Prostate gland (tissue), 2 donors: ENCODE measurements around the gene CBR1. TPM values are rescaled to one million over a fixed set of nuclear protein-coding genes. Genes with fewer than 3 reads are reported as not detected.

ENCODE experiments used
- DNase-seq: peaks from one replicate; pipeline ENCODE4 v3.0.0-alpha.2; 2019; ENCODE audit warnings: low spot score
- H3K27ac ChIP-seq, 2 donors: fragments of 200-600 bp; sonication (generic); 2 replicates each; pipeline ENCODE4 v1.5.1; 2017 to 2019
- H3K27me3 ChIP-seq: fragments of 200-600 bp; sonication (generic); replicated peaks from 2 replicates; pipeline ENCODE4 v1.5.1; 2019; ENCODE audit not compliant: insufficient read depth
- H3K36me3 ChIP-seq, 2 donors: fragments of 200-600 bp; sonication (generic); 1 replicate in 1 of 2; 2 replicates in 1 of 2; pipeline versions ENCODE4 v1.5.1 to v1.8.1; 2017 to 2019
- H3K4me1 ChIP-seq: fragments of 200-600 bp; sonication (generic); replicated peaks from 2 replicates; pipeline ENCODE4 v1.5.1; 2019
- H3K4me3 ChIP-seq, 2 donors: fragments of 200-600 bp; sonication (generic); 2 replicates each; pipeline ENCODE4 v1.5.1; 2017 to 2019
- H3K9me3 ChIP-seq: fragments of 200-600 bp; sonication (generic); 2 replicates; pipeline ENCODE4 v1.5.1; 2017
- POLR2A ChIP-seq: fragments of 450-650 bp; IDR thresholded peaks from one replicate; pipeline ENCODE4 v1.6.1; 2016; ENCODE audit warnings: antibody characterized with exemption, mild to moderate bottlenecking
- POLR2AphosphoS5 ChIP-seq: sonication (generic); formaldehyde crosslinking; IDR thresholded peaks from one replicate; pipeline ENCODE4 v1.6.1; 2017; ENCODE audit warnings: antibody characterized with exemption
- WGBS: methylation state at CpG from one replicate; pipeline ENCODE4 v1.1.5; 2018; 5-methylcytosine and 5-hydroxymethylcytosine counted together
- intact Hi-C: fragments of 100-400 bp; cut with DNase I; formaldehyde crosslinking; loops from one replicate; pipeline ENCODE4 v1.14.2; 2022
- total RNA-seq, 2 donors: library from RNA; depleted of rRNA; stranded (reverse); fragments of >200 nt; gene quantifications; one replicate each; pipeline ENCODE4 v1.1.0, GENCODE V29; 2016
- TF ChIP-seq, protein P1 (sequence below), 4 experiments: fragments of 200-600 bp in 2 of 4; fragments of 450-650 bp in 2 of 4; sonication (generic) in 2 of 4; IDR thresholded peaks; 1 replicate in 3 of 4; 2 replicates in 1 of 4; pipeline ENCODE4 v1.5.1; 2016 to 2019; ENCODE audit warnings: antibody characterized with exemption in 4 of 4, mild to moderate bottlenecking in 2 of 4, moderate library complexity in 2 of 4

Gene CBR1
- total RNA-seq, 2 donors from 2014 or later, result 200 to 571 TPM

GRCh38 chr21:36045993-36046392, 23.8 kb upstream of the CBR1 start:
- DNase-seq, result no peak
- no peak for TF ChIP-seq POLR2A
- peak; percentile 20 for TF ChIP-seq POLR2AphosphoS5
- Histone ChIP-seq H3K27ac (peak overlapping the region in 1 of 2 donors; percentile 54), H3K4me1 (no peaks in the 10 kb centered on the region), H3K27me3 (no peaks in the 10 kb centered on the region), H3K9me3 (no peaks in the 10 kb centered on the region), H3K4me3 (no peak overlapping the region), H3K36me3 (peaks cover 5 to 14% of the 10 kb centered on the region in 2 donors)
- 64% methylated on average over 1 of the region's 1 CpG for WGBS
- intact Hi-C loops, result no loop called here

- Histone ChIP-seq H3K27me3 (no peaks in the 10 kb centered on the region), H3K4me1 (no peaks in the 10 kb centered on the region), H3K4me3 (no peak overlapping the region), H3K27ac (no peak overlapping the region), H3K36me3 (peaks cover 5 to 14% of the 10 kb centered on the region in 2 donors), H3K9me3 (no peaks in the 10 kb centered on the region)
- TF ChIP-seq POLR2AphosphoS5 (no peak), POLR2A (no peak)
- TF ChIP-seq, protein P1, sequence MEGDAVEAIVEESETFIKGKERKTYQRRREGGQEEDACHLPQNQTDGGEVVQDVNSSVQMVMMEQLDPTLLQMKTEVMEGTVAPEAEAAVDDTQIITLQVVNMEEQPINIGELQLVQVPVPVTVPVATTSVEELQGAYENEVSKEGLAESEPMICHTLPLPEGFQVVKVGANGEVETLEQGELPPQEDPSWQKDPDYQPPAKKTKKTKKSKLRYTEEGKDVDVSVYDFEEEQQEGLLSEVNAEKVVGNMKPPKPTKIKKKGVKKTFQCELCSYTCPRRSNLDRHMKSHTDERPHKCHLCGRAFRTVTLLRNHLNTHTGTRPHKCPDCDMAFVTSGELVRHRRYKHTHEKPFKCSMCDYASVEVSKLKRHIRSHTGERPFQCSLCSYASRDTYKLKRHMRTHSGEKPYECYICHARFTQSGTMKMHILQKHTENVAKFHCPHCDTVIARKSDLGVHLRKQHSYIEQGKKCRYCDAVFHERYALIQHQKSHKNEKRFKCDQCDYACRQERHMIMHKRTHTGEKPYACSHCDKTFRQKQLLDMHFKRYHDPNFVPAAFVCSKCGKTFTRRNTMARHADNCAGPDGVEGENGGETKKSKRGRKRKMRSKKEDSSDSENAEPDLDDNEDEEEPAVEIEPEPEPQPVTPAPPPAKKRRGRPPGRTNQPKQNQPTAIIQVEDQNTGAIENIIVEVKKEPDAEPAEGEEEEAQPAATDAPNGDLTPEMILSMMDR (IDR thresholded peaks at IDR 0.05), result no peak
- intact Hi-C loops, result no loop called here
- no peak for DNase-seq
- 93% methylated on average over 7 of the region's 7 CpGs for WGBS
Measured at GRCh38 chr21:36047139-36047538, 22.7 kb upstream of the CBR1 start.

- H3K27ac ChIP-seq, result no peak overlapping the region
- 95% methylated on average over 7 of the region's 7 CpGs for WGBS
- H3K4me1 ChIP-seq, result no peaks in the 10 kb centered on the region
- intact Hi-C loops, result no loop called here
- DNase-seq, result no peak
- H3K27me3 ChIP-seq, result no peaks in the 10 kb centered on the region
- H3K9me3 ChIP-seq, result no peaks in the 10 kb centered on the region
- H3K4me3 ChIP-seq, result no peak overlapping the region
- H3K36me3 ChIP-seq, result peaks cover 5 to 14% of the 10 kb centered on the region in 2 donors
- TF ChIP-seq, protein P1 (IDR thresholded peaks at IDR 0.05), result no peak
- no peak for TF ChIP-seq POLR2AphosphoS5
- TF ChIP-seq POLR2A, result no peak
Measured at GRCh38 chr21:36048357-36048756, 21.5 kb upstream of the CBR1 start.

DNA sequence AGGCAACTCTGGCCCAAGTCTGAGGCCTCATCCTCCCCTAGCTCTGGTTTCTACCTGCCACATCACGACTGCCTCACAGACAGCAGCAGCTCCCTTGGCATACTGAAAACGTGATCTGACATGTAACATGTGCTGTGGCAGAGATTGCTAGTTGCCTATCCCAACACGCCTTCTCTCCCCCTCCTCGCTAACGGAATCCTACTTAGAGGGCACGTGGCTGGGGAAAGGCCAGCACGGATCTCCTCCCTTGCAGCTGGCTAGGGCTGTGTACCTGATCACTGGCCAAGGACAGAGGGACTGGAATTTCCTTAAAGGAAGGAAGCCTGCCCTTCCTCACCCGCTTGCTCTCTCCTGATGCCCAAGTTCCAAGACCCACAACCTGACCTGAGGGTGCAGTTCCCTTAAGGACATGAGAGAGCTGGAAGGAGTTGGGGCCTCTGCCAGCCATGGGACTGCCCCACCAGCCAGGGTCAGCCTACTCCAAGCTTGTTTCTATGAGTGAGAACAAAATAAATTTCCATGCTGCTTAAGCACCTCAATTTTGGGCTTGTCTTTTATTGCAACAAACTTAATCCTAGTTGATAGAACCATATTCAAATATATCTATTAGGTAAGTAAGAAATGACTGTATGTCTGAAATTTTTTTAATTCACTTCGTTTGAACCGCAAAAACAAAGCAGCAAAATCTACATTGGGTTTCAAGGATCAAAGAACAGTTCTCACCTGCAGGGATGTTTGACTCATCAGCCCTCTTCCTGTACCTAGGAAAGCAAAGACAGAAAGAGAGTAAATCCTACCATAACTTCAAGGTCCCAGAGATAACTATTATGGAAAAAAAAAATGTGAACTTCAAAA, 16.7 kb upstream of the CBR1 start:
- H3K27ac ChIP-seq, result no peak overlapping the region
- no peaks in the 10 kb centered on the region for H3K27me3 ChIP-seq
- TF ChIP-seq POLR2A, result no peak
- TF ChIP-seq POLR2AphosphoS5, result peak; percentile 52
- no peaks in the 10 kb centered on the region for H3K9me3 ChIP-seq
- H3K4me3 ChIP-seq, result no peak overlapping the region
- WGBS, result 51% methylated on average over 10 of the region's 10 CpGs
- peak; percentile 69 for DNase-seq
- peaks cover 9 to 10% of the 10 kb centered on the region in 2 donors for H3K36me3 ChIP-seq
- no peaks in the 10 kb centered on the region for H3K4me1 ChIP-seq
- intact Hi-C loops, result no loop called here

DNA sequence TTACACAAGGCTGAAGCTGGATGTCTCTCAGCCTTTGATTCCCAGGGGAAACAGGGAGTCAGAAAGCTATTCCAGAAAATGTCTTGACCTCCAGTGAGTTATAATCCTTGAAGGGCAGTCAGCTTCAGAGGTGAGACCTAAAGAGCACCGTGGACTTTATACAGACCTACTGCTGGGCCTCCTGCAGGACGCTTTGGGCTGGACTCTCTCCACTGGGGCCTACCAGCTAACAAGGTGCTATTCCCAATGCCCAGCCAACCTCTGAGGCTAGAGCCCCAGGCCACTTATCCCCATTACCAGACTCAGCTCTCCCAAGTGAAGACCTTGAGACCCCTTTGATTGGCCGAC, 16.1 kb upstream of the CBR1 start:
- intact Hi-C loops, result no loop called here
- TF ChIP-seq, protein P1 (IDR thresholded peaks at IDR 0.05), result no peak
- no peak for TF ChIP-seq POLR2AphosphoS5
- no peak for TF ChIP-seq POLR2A
- H3K9me3 ChIP-seq, result no peaks in the 10 kb centered on the region
- H3K4me1 ChIP-seq, result peaks cover 2% of the 10 kb centered on the region
- 94% methylated on average over 3 of the region's 3 CpGs for WGBS
- H3K27me3 ChIP-seq, result no peaks in the 10 kb centered on the region
- H3K27ac ChIP-seq, result no peak overlapping the region
- H3K36me3 ChIP-seq, result peaks cover 9 to 10% of the 10 kb centered on the region in 2 donors
- no peak for DNase-seq
- H3K4me3 ChIP-seq, result no peak overlapping the region

DNA sequence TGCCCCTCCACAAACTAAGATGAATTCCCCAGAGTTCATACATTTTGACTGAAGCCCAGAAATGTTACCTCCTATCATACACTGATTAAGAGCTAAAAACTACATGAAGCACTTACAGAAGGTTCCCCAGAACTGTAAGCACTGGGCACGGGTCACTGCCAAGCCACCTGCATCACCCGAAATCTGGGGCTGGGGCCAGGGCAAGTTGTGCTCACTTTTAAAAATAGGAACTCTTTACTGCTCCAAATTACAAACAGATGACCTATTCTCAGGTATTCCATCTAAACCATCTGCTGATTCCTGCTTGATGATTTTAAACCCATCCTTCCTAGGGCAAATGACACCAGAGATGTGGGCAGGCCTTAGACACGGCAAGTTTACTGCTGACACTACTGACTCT, 14.3 kb upstream of the CBR1 start:
- Histone ChIP-seq H3K27ac (no peak overlapping the region), H3K4me1 (peaks cover 9% of the 10 kb centered on the region), H3K36me3 (peaks cover 9 to 10% of the 10 kb centered on the region in 2 donors), H3K4me3 (no peak overlapping the region), H3K9me3 (no peaks in the 10 kb centered on the region), H3K27me3 (no peaks in the 10 kb centered on the region)
- no peak for DNase-seq
- WGBS, result 90% methylated on average over 3 of the region's 3 CpGs
- TF ChIP-seq, protein P1 (IDR thresholded peaks at IDR 0.05), result no peak
- no peak for TF ChIP-seq POLR2AphosphoS5
- TF ChIP-seq POLR2A, result no peak
- intact Hi-C loops, result no loop called here
